OCI-LY7 (cell line): ENCODE data around the gene SOX2. TPM values are rescaled to one million over a fixed set of nuclear protein-coding genes. Genes with fewer than 3 reads are reported as not detected.

Source experiments
- BruUV-seq: library from RNA; stranded (reverse); fragments of 400-500 nt; replicated peaks from 2 replicates; lab custom pipeline; 2021; lab: Mats Ljungman, UMichigan
- CTCF ChIA-PET: fragments of 300-600 bp; sonication (Branson Sonifier 250); formaldehyde crosslinking; loops from one replicate; lab custom pipeline; 2022; ENCODE audit warnings: antibody characterized with exemption; ENCODE audit not compliant: unreplicated experiment; lab: Charles Lee
- POLR2A ChIA-PET: fragments of 300-600 bp; sonication (Branson Sonifier 250); formaldehyde crosslinking; loops from one replicate; lab custom pipeline; 2022; ENCODE audit warnings: antibody characterized with exemption; lab: Charles Lee
- DNase-seq: peaks from one replicate; pipeline ENCODE4 v3.0.0-alpha.2; 2015; ENCODE audit warnings: low spot score
- H2AFZ ChIP-seq: fragments of 200-600 bp; sonication (generic), shearing (Covaris generic); 2 replicates; pipeline ENCODE4 v1.6.1; 2014; ENCODE audit warnings: mild to moderate bottlenecking, antibody characterized with exemption, low read length, moderate library complexity
- H3K27ac ChIP-seq: fragments of 200-600 bp; sonication (generic); 2 replicates; pipeline ENCODE4 v1.5.1; 2014; ENCODE audit warnings: mixed run types, low read depth, mild to moderate bottlenecking, moderate library complexity, low read length, inconsistent platforms; ENCODE audit not compliant: poor library complexity, severe bottlenecking
- H3K36me3 ChIP-seq: fragments of 200-600 bp; sonication (generic); 2 replicates; pipeline ENCODE4 v1.6.1; 2014; ENCODE audit warnings: mild to moderate bottlenecking, antibody characterized with exemption, low read length, moderate library complexity, mixed read lengths; ENCODE audit not compliant: insufficient read depth
- H3K4me1 ChIP-seq: fragments of 200-600 bp; sonication (generic); 2 replicates; pipeline ENCODE4 v1.5.1; 2014; ENCODE audit warnings: mild to moderate bottlenecking, low read length; ENCODE audit not compliant: insufficient read depth, poor library complexity, severe bottlenecking
- H3K4me2 ChIP-seq: fragments of 200-600 bp; sonication (generic); 2 replicates; pipeline ENCODE4 v1.6.1; 2014; ENCODE audit warnings: mild to moderate bottlenecking, low read length
- H3K4me3 ChIP-seq: fragments of 200-600 bp; sonication (generic); 2 replicates; pipeline ENCODE4 v1.5.1; 2014; ENCODE audit warnings: mild to moderate bottlenecking, low read depth, low read length; ENCODE audit not compliant: poor library complexity, severe bottlenecking
- H3K79me2 ChIP-seq: fragments of 200-600 bp; sonication (generic); 2 replicates; pipeline ENCODE4 v1.6.1; 2016; ENCODE audit warnings: low read depth, mild to moderate bottlenecking, low read length, moderate library complexity, mixed read lengths; ENCODE audit not compliant: insufficient read depth
- H3K9me2 ChIP-seq: fragments of 200-600 bp; sonication (generic); 2 replicates; pipeline ENCODE4 v1.6.1; 2016; ENCODE audit warnings: mild to moderate bottlenecking, low read length, mixed read lengths; ENCODE audit not compliant: insufficient read depth
- H3K9me3 ChIP-seq: fragments of 200-600 bp; sonication (generic); 2 replicates; pipeline ENCODE4 v1.6.1; 2014; ENCODE audit warnings: mild to moderate bottlenecking, mixed run types, low read length, mixed read lengths
- H4K20me1 ChIP-seq: fragments of 200-600 bp; sonication (generic); 2 replicates; pipeline ENCODE4 v1.6.1; 2014; ENCODE audit warnings: mild to moderate bottlenecking, antibody characterized with exemption, low read length, moderate library complexity, mixed read lengths; ENCODE audit not compliant: insufficient read depth
- EZH2phosphoT487 ChIP-seq: fragments of 200-600 bp; sonication (generic); IDR thresholded peaks from 2 replicates; pipeline ENCODE4 v1.6.1; 2018; ENCODE audit warnings: low read depth, borderline replicate concordance, mild to moderate bottlenecking, mixed run types, antibody characterized with exemption, low read length, moderate library complexity, mixed read lengths
- intact Hi-C: fragments of 100-400 bp; cut with micrococcal nuclease; formaldehyde crosslinking; loops from one replicate; pipeline ENCODE4 v1.10.0; 2022; ENCODE audit not compliant: unreplicated experiment
- total RNA-seq, 2 experiments: library from RNA; depleted of rRNA in 1 of 2; stranded (reverse); fragments of >200 nt in 1 of 2; shearing (Covaris generic) in 1 of 2; gene quantifications; 2 replicates each; pipeline ENCODE4 v1.2.3, GENCODE V29; 2014 to 2022
- TF ChIP-seq, protein P1 (sequence below): fragments of 200-600 bp; sonication (generic); conservative IDR thresholded peaks from 2 replicates; pipeline ENCODE4 v1.5.1; 2014; ENCODE audit warnings: mild to moderate bottlenecking, antibody characterized with exemption, low read length, moderate library complexity, mixed read lengths

The SOX2 gene
- total RNA-seq, 2 experiments from 2014 or later = 11.3 to 33.5 TPM

DNA sequence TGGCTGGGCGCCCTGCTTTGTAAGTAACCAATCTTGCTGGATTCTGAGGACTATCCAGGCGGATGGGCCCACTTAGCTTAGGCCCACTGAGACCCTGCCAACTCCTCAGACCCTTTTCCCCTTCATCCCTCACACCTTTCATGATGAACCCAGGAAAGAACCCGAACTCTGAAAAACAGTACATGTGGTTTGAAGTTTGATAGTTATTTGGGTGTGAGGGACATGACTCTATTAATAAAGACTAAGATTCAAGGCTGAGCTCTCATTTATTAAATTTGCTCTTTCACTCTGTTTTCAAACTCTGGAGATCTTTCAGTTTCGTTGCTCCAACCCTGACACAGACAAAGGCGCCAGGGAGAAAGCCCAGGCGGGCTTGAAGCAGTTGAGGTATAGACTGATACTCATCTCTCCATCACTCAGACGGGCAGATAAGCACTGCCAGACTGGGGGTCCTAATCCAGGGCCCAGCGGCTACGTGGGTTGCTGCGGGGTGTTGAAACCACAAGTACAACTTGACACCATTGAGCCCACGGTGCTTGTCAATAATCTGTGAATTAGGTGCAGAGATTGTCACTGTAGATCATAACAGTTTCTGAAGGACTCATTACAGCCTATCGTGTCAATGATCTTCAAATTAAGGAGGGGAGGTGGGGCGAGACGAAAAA lies 7.2 kb upstream of the SOX2 start:
- Histone ChIP-seq H2AFZ (no peak overlapping the region; the same call in 1 of the 2 replicates), H3K9me2 (no peaks in the 10 kb centered on the region), H3K4me2 (no peak overlapping the region), H3K4me1 (peaks cover 50% of the 10 kb centered on the region), H3K27ac (no peak overlapping the region), H4K20me1 (no peaks in the 10 kb centered on the region), H3K79me2 (no peaks in the 10 kb centered on the region), H3K9me3 (no peaks in the 10 kb centered on the region), H3K4me3 (no peak overlapping the region), H3K36me3 (no peaks in the 10 kb centered on the region)
- ChIA-PET POLR2A (interaction anchor here (1.0 kb wide), 1 partner anchor 509 kb away, joined by 3 read pairs; no protein-coding TSS in a partner anchor), CTCF (no interaction called here)
- DNase-seq = no peak
- intact Hi-C loops = loop anchor here (5.0 kb wide), 3 partner anchors 217 to 788 kb away; no protein-coding TSS in a partner anchor
- no TSS peak for BruUV-seq
- no peak for TF ChIP-seq EZH2phosphoT487
- TF ChIP-seq, protein P1, sequence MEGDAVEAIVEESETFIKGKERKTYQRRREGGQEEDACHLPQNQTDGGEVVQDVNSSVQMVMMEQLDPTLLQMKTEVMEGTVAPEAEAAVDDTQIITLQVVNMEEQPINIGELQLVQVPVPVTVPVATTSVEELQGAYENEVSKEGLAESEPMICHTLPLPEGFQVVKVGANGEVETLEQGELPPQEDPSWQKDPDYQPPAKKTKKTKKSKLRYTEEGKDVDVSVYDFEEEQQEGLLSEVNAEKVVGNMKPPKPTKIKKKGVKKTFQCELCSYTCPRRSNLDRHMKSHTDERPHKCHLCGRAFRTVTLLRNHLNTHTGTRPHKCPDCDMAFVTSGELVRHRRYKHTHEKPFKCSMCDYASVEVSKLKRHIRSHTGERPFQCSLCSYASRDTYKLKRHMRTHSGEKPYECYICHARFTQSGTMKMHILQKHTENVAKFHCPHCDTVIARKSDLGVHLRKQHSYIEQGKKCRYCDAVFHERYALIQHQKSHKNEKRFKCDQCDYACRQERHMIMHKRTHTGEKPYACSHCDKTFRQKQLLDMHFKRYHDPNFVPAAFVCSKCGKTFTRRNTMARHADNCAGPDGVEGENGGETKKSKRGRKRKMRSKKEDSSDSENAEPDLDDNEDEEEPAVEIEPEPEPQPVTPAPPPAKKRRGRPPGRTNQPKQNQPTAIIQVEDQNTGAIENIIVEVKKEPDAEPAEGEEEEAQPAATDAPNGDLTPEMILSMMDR = no peak

DNA sequence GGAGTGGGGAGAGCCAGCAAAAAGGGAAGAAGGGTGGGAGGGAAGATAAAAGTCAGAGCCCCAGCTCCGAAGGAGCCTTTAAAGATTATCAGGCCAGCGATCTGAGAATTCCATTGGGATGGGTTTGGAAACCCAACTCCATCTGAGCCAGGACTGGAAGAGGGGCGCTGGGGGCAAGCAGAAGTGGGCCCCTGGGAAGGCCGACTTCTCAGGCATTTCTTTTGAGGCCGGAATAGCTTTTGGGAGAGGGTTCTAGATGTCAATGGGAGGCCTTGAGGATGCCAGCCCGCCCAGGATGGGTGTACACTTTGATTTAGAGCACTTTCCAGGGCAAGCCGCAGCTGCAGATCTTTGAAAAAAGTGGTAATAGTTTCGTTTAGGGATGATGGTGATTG lies 6.6 kb upstream of the SOX2 start:
- Histone ChIP-seq H2AFZ (peak overlapping the region; percentile 14; the same call in 1 of the 2 replicates), H4K20me1 (no peaks in the 10 kb centered on the region), H3K36me3 (no peaks in the 10 kb centered on the region), H3K4me3 (no peak overlapping the region), H3K27ac (no peak overlapping the region), H3K9me2 (no peaks in the 10 kb centered on the region), H3K4me1 (peaks cover 53% of the 10 kb centered on the region), H3K79me2 (no peaks in the 10 kb centered on the region), H3K4me2 (no peak overlapping the region), H3K9me3 (no peaks in the 10 kb centered on the region)
- no TSS peak for BruUV-seq
- CTCF ChIA-PET = no interaction called here
- POLR2A ChIA-PET = interaction anchor here (1.0 kb wide), 1 partner anchor 509 kb away, joined by 3 read pairs; no protein-coding TSS in a partner anchor
- no peak for DNase-seq
- no peak for TF ChIP-seq EZH2phosphoT487
- TF ChIP-seq, protein P1 = no peak
- intact Hi-C loops = loop anchor here (5.0 kb wide), 1 partner anchor 787 kb away; no protein-coding TSS in a partner anchor

DNA sequence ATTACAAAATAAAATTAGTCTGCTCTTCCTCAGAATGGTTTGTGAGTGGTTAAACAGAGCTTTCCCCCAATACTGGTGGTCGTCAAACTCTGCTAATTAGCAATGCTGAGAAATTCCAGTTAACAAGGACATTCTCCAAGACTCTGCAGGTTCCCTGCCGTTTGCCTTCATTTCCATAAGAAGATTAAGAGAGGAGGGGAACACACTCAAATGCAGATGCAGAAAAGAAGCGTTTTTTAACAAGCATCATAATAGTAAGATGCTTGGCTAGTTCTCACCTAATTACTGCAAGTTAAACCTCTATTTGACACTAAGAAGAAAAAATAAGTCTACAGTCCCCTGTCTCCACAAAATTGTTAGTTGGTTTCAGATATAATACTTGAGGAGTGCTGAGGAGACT lies 3.7 kb upstream of the SOX2 start:
- Histone ChIP-seq H3K9me2 (no peaks in the 10 kb centered on the region), H3K9me3 (no peaks in the 10 kb centered on the region), H4K20me1 (no peaks in the 10 kb centered on the region), H3K27ac (no peak overlapping the region), H3K79me2 (peaks cover 7% of the 10 kb centered on the region; the same call in 1 of the 2 replicates), H3K4me3 (peak overlapping the region; percentile 10), H2AFZ (peak overlapping the region; percentile 99), H3K36me3 (no peaks in the 10 kb centered on the region), H3K4me2 (peak overlapping the region; percentile 61), H3K4me1 (peaks cover 45% of the 10 kb centered on the region)
- ChIA-PET CTCF (no interaction called here), POLR2A (interaction anchor here (1.0 kb wide), 1 partner anchor 592 kb away, joined by 3 read pairs; no protein-coding TSS in a partner anchor)
- TF ChIP-seq EZH2phosphoT487 = no peak
- TF ChIP-seq, protein P1 = no peak
- no peak for DNase-seq
- intact Hi-C loops = loop anchor here (5.0 kb wide), 1 partner anchor 784 kb away; no protein-coding TSS in a partner anchor
- BruUV-seq = no TSS peak
